Esophagus muscularis mucosa (tissue), 4 donors: ENCODE results near the gene LRRC47. TPM values are rescaled to one million over a fixed set of nuclear protein-coding genes. Genes with fewer than 3 reads are reported as not detected.

Experiments used
- DNase-seq: peaks from one replicate; pipeline ENCODE4 v3.0.0-alpha.2; 2017; ENCODE audit errors: extremely low spot score
- H3K27ac ChIP-seq, 4 donors: fragments of 200-600 bp; sonication (generic); replicated peaks in 1 of 4; 1 replicate in 3 of 4; 2 replicates in 1 of 4; pipeline ENCODE4 v1.5.1; 2016 to 2019; ENCODE audit warnings: mild to moderate bottlenecking in 1 of 4
- H3K27me3 ChIP-seq, 4 donors: fragments of 200-600 bp; sonication (generic); one replicate each; pipeline versions ENCODE4 v1.5.1 to v1.6.0; 2016 to 2019
- H3K36me3 ChIP-seq, 4 donors: fragments of 200-600 bp; sonication (generic); one replicate each; pipeline ENCODE4 v1.5.1; 2016 to 2019
- H3K4me1 ChIP-seq, 4 donors: fragments of 200-600 bp; sonication (generic); one replicate each; pipeline ENCODE4 v1.5.1; 2016 to 2019
- H3K4me3 ChIP-seq, 4 donors: fragments of 200-600 bp; sonication (generic); 1 replicate in 2 of 4; 2 replicates in 2 of 4; pipeline ENCODE4 v1.5.1; 2016 to 2019; ENCODE audit warnings: mild to moderate bottlenecking in 4 of 4, moderate library complexity in 1 of 4
- H3K9me3 ChIP-seq, 4 donors: fragments of 200-600 bp; sonication (generic); 1 replicate in 3 of 4; 2 replicates in 1 of 4; pipeline ENCODE4 v1.5.1; 2016 to 2019
- EP300 ChIP-seq: sonication (generic); formaldehyde crosslinking; IDR thresholded peaks from one replicate; pipeline ENCODE4 v1.6.1; 2017; ENCODE audit warnings: antibody characterized with exemption
- POLR2A ChIP-seq: fragments of 450-650 bp; IDR thresholded peaks from one replicate; pipeline ENCODE4 v1.6.1; 2017; ENCODE audit warnings: antibody characterized with exemption, moderate library complexity, mild to moderate bottlenecking, low read depth
- POLR2AphosphoS5 ChIP-seq, 2 donors: sonication (generic); formaldehyde crosslinking; IDR thresholded peaks; one replicate each; pipeline ENCODE4 v1.6.1; 2017; ENCODE audit warnings: antibody characterized with exemption in 2 of 2
- WGBS: methylation state at CpG from one replicate; pipeline ENCODE4 v1.1.5; 2018; 5-methylcytosine and 5-hydroxymethylcytosine counted together
- intact Hi-C: fragments of 100-400 bp; cut with DNase I; formaldehyde crosslinking; loops from one replicate; pipeline ENCODE4 v1.15.1; 2023
- total RNA-seq, 4 donors: library from RNA; depleted of rRNA; stranded (reverse); fragments of >200 nt; gene quantifications; one replicate each; pipeline versions ENCODE4 v1.1.0 to v1.2.1, GENCODE V29; 2016
- TF ChIP-seq, protein P1 (sequence below), 3 experiments: fragments of 200-600 bp in 2 of 3; fragments of 450-650 bp in 1 of 3; sonication (generic) in 2 of 3; IDR thresholded peaks; one replicate each; pipeline ENCODE4 v1.5.1; 2017 to 2019; ENCODE audit warnings: antibody characterized with exemption in 3 of 3, mild to moderate bottlenecking in 2 of 3, moderate library complexity in 1 of 3

The LRRC47 gene
- total RNA-seq, 4 donors from 2014 or later, result 34.1 to 51.6 (median 44.1) TPM

DNA sequence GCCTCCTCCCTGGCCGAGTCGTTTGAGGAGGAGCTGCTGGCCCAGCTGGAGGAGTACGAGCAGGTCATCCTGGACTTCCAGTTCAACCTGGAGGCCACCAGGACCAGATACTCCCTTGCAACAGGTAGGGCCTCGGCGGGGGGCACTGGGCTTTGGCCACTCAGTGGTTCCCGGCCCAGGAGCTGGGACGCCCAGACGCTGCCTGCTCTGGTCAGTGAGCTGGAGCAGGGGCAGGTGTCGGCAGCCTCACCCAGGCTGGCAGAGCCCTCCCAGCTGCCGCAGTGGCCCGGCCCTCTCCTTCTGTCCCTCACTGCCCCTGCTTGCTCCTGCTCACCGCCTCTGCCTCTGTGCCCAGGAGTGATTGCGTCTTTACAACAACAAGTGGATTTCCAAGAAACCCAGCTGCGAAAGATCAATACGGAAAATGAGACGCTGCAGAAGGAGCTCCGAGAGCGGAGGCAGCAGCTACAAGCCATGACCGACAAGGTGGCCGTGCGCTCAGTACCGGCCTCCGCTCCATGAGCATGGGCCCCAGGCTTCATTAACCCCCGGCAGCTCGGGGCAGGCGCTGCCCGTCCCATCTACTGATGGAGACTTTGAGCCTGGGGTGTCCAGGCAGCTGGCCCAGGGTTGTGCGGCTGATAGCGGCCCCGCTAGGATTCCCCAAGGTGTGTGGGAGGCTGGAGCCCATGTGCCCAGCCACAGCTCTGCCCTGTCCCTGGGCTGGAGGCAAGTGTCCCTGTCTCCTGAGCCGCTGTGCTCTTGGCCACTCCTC lies 32.8 kb downstream of the LRRC47 start:
- Histone ChIP-seq H3K27me3 (peaks cover 0 to 50% (median 8%) of the 10 kb centered on the region in 4 donors), H3K4me3 (no peak overlapping the region), H3K27ac (no peak overlapping the region), H3K4me1 (no peaks in the 10 kb centered on the region), H3K36me3 (no peaks in the 10 kb centered on the region), H3K9me3 (no peaks in the 10 kb centered on the region)
- no peak for TF ChIP-seq POLR2A
- TF ChIP-seq EP300, result no peak
- TF ChIP-seq, protein P1, sequence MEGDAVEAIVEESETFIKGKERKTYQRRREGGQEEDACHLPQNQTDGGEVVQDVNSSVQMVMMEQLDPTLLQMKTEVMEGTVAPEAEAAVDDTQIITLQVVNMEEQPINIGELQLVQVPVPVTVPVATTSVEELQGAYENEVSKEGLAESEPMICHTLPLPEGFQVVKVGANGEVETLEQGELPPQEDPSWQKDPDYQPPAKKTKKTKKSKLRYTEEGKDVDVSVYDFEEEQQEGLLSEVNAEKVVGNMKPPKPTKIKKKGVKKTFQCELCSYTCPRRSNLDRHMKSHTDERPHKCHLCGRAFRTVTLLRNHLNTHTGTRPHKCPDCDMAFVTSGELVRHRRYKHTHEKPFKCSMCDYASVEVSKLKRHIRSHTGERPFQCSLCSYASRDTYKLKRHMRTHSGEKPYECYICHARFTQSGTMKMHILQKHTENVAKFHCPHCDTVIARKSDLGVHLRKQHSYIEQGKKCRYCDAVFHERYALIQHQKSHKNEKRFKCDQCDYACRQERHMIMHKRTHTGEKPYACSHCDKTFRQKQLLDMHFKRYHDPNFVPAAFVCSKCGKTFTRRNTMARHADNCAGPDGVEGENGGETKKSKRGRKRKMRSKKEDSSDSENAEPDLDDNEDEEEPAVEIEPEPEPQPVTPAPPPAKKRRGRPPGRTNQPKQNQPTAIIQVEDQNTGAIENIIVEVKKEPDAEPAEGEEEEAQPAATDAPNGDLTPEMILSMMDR (IDR thresholded peaks at IDR 0.05), result no peak
- TF ChIP-seq POLR2AphosphoS5 (IDR thresholded peaks at IDR 0.05), result no peak
- WGBS, result 74% methylated on average over 22 of the region's 31 CpGs
- no peak for DNase-seq
- intact Hi-C loops, result no loop called here

DNA sequence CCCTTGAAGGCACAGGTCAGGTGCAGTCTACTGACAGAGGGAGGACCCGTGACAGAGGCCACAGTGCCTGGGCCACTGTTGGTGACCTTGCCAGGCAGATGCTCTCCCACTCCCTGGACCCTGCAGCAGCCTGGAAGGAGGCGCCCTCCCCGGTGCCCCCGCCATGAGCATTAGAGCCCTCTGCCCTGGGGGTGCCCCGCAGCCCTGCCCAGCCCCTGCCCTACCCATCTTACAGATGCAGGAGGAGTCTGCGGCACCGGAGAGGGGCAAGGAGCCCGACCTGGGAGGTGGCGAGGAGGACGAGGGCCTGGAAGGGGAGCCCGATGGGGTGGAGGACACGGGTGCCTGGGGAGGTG lies 33.4 kb downstream of the LRRC47 start:
- WGBS, result 82% methylated on average over 9 of the region's 12 CpGs
- TF ChIP-seq, protein P1 (IDR thresholded peaks at IDR 0.05), result no peak
- no peak for TF ChIP-seq POLR2A
- no peak for TF ChIP-seq POLR2AphosphoS5 (IDR thresholded peaks at IDR 0.05)
- TF ChIP-seq EP300, result no peak
- H3K27ac ChIP-seq, result no peak overlapping the region
- H3K9me3 ChIP-seq, result no peaks in the 10 kb centered on the region
- peaks cover 0 to 52% (median 8%) of the 10 kb centered on the region in 4 donors for H3K27me3 ChIP-seq
- no peaks in the 10 kb centered on the region for H3K4me1 ChIP-seq
- intact Hi-C loops, result no loop called here
- no peaks in the 10 kb centered on the region for H3K36me3 ChIP-seq
- no peak overlapping the region for H3K4me3 ChIP-seq
- no peak for DNase-seq

DNA sequence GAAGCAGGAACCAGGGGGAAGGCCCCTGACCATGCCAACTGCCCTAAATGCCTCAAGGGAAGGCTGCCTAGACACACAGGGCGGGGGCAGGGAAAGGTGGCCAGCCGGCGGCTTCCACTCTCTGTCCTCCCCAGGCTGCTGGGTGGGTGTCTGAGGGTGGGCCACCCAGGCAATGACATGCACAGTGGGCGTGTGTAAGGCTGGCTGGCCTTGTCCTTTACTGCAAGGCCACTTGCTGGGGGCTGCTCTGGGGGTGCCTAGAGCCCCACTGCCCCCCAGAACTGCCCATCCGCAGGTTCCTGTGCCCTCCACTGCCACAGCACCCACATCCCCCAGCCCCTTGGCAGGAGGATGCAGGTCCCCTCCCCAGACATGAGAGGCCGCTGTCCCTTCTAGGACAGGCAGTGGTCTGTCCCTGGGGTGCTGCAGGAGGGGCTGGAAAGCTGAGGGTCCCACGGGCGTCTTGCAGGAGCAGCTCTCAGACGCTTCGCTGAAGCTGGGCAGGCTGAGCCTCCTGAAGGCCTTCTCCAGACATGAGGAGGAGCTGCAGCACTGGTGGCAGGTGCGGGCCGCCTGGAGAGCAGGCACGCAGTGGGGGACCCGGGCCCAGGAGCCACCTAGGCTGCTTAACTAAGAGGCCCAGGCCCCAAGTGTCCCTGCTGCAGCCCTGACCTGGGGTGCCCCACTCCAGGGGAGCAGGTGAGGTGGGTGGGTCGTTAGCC lies 34.0 kb downstream of the LRRC47 start:
- H3K36me3 ChIP-seq, result no peaks in the 10 kb centered on the region
- WGBS, result 96% methylated on average over 4 of the region's 15 CpGs
- no peak overlapping the region for H3K27ac ChIP-seq
- H3K9me3 ChIP-seq, result no peaks in the 10 kb centered on the region
- DNase-seq, result no peak
- peaks cover 0 to 55% (median 8%) of the 10 kb centered on the region in 4 donors for H3K27me3 ChIP-seq
- H3K4me1 ChIP-seq, result no peaks in the 10 kb centered on the region
- TF ChIP-seq, protein P1 (IDR thresholded peaks at IDR 0.05), result no peak
- no peak overlapping the region for H3K4me3 ChIP-seq
- intact Hi-C loops, result no loop called here

DNA sequence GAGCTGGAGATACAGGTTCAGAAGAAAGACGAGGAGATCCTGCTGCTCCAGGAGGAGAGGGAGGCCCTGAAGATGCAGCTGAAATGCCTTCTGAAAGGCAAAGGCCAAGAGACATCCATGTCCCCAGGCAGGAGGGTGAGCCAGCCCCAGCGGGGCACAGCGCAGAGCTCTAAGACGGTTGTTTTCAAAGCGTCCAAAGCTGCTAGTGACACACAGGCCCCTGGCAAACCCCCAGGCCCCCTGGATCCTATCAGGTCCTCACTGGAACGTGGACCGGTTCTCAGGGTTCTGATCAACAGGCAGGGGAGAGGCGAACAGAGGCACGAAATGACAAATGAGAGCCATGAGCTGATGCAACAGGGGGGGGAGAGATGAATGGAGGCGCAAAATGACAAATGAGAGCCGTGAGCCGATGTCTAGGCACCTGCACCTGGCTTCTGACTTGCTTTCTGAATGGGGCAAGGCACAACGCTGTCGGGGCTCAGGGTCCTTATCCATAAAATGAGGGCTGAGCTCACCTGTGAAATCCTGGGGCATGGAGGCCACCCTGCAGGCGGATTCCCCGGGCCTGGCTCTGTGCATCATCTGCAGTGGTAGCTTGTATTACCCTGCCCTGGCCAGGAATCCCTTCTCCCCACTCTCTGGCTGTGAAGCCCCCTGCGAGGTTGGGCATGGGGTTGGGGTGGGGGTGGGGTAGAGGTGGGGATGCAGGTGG lies 34.8 kb downstream of the LRRC47 start:
- no peak for TF ChIP-seq POLR2AphosphoS5 (IDR thresholded peaks at IDR 0.05)
- TF ChIP-seq POLR2A, result no peak
- TF ChIP-seq, protein P1 (IDR thresholded peaks at IDR 0.05), result no peak
- Histone ChIP-seq H3K4me1 (no peaks in the 10 kb centered on the region), H3K27me3 (peaks cover 0 to 59% (median 8%) of the 10 kb centered on the region in 4 donors), H3K27ac (no peak overlapping the region), H3K4me3 (no peak overlapping the region), H3K9me3 (no peaks in the 10 kb centered on the region), H3K36me3 (no peaks in the 10 kb centered on the region)
- DNase-seq, result no peak
- WGBS, result 86% methylated on average over 13 of the region's 17 CpGs
- intact Hi-C loops, result no loop called here
